ENCODE data around the gene PGBD5.
"Not testable (repeated sequence)": the region's sequence is repeated elsewhere in the genome, so short reads cannot be mapped to it uniquely, and the experiment has no call there.

Gene PGBD5

GRCh38 chr1:230424391-230425251 lies 1.5 kb downstream of the PGBD5 start:
- DNase-seq (ENCODE audit: low read depth), result no peak
- no peak overlapping the region for H3K4me3 ChIP-seq (replicated peaks; ENCODE audit: low read depth, low read length)
- TF ChIP-seq, protein P1, sequence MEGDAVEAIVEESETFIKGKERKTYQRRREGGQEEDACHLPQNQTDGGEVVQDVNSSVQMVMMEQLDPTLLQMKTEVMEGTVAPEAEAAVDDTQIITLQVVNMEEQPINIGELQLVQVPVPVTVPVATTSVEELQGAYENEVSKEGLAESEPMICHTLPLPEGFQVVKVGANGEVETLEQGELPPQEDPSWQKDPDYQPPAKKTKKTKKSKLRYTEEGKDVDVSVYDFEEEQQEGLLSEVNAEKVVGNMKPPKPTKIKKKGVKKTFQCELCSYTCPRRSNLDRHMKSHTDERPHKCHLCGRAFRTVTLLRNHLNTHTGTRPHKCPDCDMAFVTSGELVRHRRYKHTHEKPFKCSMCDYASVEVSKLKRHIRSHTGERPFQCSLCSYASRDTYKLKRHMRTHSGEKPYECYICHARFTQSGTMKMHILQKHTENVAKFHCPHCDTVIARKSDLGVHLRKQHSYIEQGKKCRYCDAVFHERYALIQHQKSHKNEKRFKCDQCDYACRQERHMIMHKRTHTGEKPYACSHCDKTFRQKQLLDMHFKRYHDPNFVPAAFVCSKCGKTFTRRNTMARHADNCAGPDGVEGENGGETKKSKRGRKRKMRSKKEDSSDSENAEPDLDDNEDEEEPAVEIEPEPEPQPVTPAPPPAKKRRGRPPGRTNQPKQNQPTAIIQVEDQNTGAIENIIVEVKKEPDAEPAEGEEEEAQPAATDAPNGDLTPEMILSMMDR (IDR thresholded peaks at IDR 0.05; ENCODE audit: low read length, missing control alignments), result no peak

DNA sequence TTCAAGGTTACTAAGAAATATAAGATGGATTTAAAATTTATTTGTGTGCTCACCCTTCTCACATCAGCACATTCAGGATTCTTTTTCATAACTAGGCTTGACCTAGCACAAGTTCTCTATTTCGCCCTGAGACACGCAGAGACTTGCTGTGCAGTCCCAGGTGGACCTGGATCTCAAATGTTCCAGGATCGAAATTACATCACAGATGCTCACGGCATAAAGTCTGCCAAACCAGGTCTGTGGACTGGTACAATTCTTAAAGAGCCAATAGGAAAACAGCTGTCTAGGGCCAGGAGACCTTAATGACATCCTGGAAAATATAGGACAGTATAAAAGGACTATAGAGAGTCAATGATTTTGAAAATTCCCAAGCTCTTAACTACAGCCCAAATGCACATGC lies 2.2 kb downstream of the PGBD5 start:
- DNase-seq (ENCODE audit: low read depth), result no peak
- no peak overlapping the region for H3K4me3 ChIP-seq (replicated peaks; ENCODE audit: low read depth, low read length)
- TF ChIP-seq, protein P1 (IDR thresholded peaks at IDR 0.05; ENCODE audit: low read length, missing control alignments), result no peak

DNA sequence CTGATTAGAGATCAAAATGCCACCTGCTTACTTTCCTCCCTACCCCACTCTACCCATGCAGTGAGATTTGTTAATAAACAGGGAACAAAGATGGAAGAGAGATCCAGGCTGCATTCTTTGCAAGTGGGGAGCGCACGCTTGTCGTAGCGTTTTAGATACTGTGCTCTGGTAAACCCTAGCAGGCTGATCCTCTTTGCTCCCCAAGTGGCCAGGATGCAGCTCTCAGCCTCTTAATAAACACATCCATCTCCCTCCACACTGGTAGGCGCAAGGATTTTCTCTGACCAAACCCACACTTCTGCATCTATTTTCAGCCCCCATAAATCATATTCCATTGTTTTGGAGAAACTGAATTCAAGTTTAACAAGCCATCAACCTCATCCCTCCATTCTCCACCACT lies 2.9 kb downstream of the PGBD5 start:
- no peak overlapping the region for H3K4me3 ChIP-seq (replicated peaks; ENCODE audit: low read depth, low read length)
- TF ChIP-seq, protein P1 (IDR thresholded peaks at IDR 0.05; ENCODE audit: low read length, missing control alignments), result no peak
- no peak for DNase-seq (ENCODE audit: low read depth)

GRCh38 chr1:230422221-230422981 lies 3.7 kb downstream of the PGBD5 start:
- H3K4me3 ChIP-seq (replicated peaks; ENCODE audit: low read depth, low read length), result no peak overlapping the region
- DNase-seq (ENCODE audit: low read depth), result no peak

DNA sequence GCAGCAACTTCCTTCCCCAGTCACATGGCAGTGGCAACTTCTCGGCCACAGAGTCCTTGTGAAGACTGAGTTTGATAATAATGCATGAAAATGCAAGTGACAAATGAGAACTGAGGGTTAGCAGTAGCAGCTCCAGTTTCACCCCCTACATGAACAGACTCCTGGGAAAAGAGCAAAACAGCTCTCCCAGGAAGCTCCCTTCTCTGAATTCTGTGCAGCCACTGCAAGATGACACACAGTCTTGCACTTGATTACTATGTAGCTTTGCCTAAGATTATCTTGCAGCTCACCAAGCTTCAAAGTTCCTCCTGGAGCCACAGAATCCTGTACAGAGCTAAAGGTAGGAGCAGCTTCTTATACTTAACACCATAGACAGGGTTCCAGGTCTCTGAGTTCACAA lies 4.7 kb downstream of the PGBD5 start:
- DNase-seq (ENCODE audit: low read depth), result no peak
- TF ChIP-seq, protein P1 (IDR thresholded peaks at IDR 0.05; ENCODE audit: low read length, missing control alignments), result no peak
- H3K4me3 ChIP-seq (replicated peaks; ENCODE audit: low read depth, low read length), result no peak overlapping the region

More at GRCh38 chr1:230422221-230422981, 3.7 kb downstream of the PGBD5 start:
- TF ChIP-seq, protein P1 (IDR thresholded peaks at IDR 0.05; ENCODE audit: low read length, missing control alignments), result no peak

GRCh38 chr1:230420372-230420771 lies 5.8 kb downstream of the PGBD5 start:
- DNase-seq (ENCODE audit: low read depth); H3K4me3 ChIP-seq (replicated peaks; ENCODE audit: low read depth, low read length): not testable (repeated sequence)

DNA sequence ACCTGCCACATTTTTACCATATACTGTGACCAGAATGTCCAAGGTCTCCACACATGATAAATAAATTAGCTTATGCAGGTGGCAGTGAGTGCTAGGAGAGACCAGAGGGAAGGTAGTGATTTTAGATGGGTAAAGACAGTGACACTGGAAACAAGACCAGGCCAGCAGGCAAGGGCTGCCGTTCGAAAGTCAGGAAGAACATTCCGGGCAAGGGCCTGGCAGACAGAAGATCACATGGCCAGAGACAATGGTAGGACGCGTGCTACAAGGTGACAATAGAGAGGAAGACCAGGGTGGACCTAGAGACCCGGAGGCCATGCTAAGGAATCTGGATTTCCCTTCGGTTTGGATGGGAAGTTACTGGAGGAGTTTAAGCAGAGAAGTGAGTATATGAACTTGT lies 9.7 kb downstream of the PGBD5 start:
- TF ChIP-seq, protein P1 (IDR thresholded peaks at IDR 0.05; ENCODE audit: low read length, missing control alignments), result no peak
- no peak for DNase-seq (ENCODE audit: low read depth)
- no peak overlapping the region for H3K4me3 ChIP-seq (replicated peaks; ENCODE audit: low read depth, low read length)

All from fibroblast of pulmonary artery (primary cell).